CMK (cell line): ENCODE measurements around the gene ZMIZ2.
"Not testable (repeated sequence)": the region's sequence is repeated elsewhere in the genome, so short reads cannot be mapped to it uniquely, and the experiment has no call there.

Experiments
- DNase-seq: peaks from one replicate; pipeline ENCODE4 v3.0.0-alpha.2; 2010; ENCODE audit warnings: low read depth

ZMIZ2 gene

GRCh38 chr7:44774486-44774885 lies 25.8 kb downstream of the ZMIZ2 start:
- not testable (repeated sequence) for DNase-seq

GRCh38 chr7:44775383-44776107 lies 26.9 kb downstream of the ZMIZ2 start:
- no peak for DNase-seq

- no peak for DNase-seq
These were observed 27.6 kb downstream of the ZMIZ2 start for GRCh38 chr7:44776211-44776610.

- DNase-seq = no peak
These were observed 33.8 kb downstream of the ZMIZ2 start for GRCh38 chr7:44782460-44782859.

- DNase-seq = no peak
These were observed 34.8 kb downstream of the ZMIZ2 start for GRCh38 chr7:44783407-44783806.

- DNase-seq = no peak
These were observed 35.7 kb downstream of the ZMIZ2 start for GRCh38 chr7:44784364-44784763.

- DNase-seq = not testable (repeated sequence)
These were observed 36.6 kb downstream of the ZMIZ2 start for GRCh38 chr7:44785218-44785617.

- DNase-seq = no peak
These were observed 38.4 kb downstream of the ZMIZ2 start for GRCh38 chr7:44787041-44787440.

- DNase-seq = no peak
These were observed 39.1 kb downstream of the ZMIZ2 start for GRCh38 chr7:44787762-44788161.

GRCh38 chr7:44789990-44790389 lies 41.3 kb downstream of the ZMIZ2 start:
- DNase-seq = no peak

GRCh38 chr7:44791278-44792219 lies 42.9 kb downstream of the ZMIZ2 start:
- DNase-seq = no peak

GRCh38 chr7:44793919-44794318 lies 45.3 kb downstream of the ZMIZ2 start:
- DNase-seq = no peak

GRCh38 chr7:44794331-44794730 lies 45.7 kb downstream of the ZMIZ2 start:
- DNase-seq = no peak

- no peak for DNase-seq
These were observed 47.4 kb downstream of the ZMIZ2 start for GRCh38 chr7:44796034-44796503.

GRCh38 chr7:44796504-44797328 lies 48.1 kb downstream of the ZMIZ2 start, which contains the start of gene PPIA:
Gene PPIA (plus strand): TSS chr7:44796681. CDS start chr7:44796725, 44 bp downstream.
- peak; percentile 97 for DNase-seq

GRCh38 chr7:44797329-44798258 lies 48.9 kb downstream of the ZMIZ2 start:
- no peak for DNase-seq

- no peak for DNase-seq
These were observed 50.1 kb downstream of the ZMIZ2 start for GRCh38 chr7:44798649-44799305.

GRCh38 chr7:44799939-44800338 lies 51.3 kb downstream of the ZMIZ2 start:
- DNase-seq = no peak

- DNase-seq = no peak
These were observed 53.2 kb downstream of the ZMIZ2 start for GRCh38 chr7:44801890-44802289.

GRCh38 chr7:44802418-44803025 lies 53.9 kb downstream of the ZMIZ2 start:
- DNase-seq = no peak
